HepG2 (cell line): ENCODE measurements around the gene DNAJA1. TPM values are rescaled to one million over a fixed set of nuclear protein-coding genes. Genes with fewer than 3 reads are reported as not detected.

Experiments used
- AKAP8 ChIP-seq: sonication (generic); formaldehyde crosslinking; IDR thresholded peaks from 2 replicates; pipeline ENCODE4 v1.5.1; 2020; ENCODE audit warnings: mild to moderate bottlenecking, missing genetic modification reagents
- ATM ChIP-seq: fragments of 450-650 bp; IDR thresholded peaks from 2 replicates; pipeline ENCODE4 v1.7.1; 2017; ENCODE audit warnings: mild to moderate bottlenecking, borderline replicate concordance
- CBX1 ChIP-seq: IDR thresholded peaks from one replicate; pipeline ENCODE4 v1.6.1; 2016; ENCODE audit warnings: antibody characterized with exemption, low read depth
- CEBPB ChIP-seq: IDR thresholded peaks from 2 replicates; pipeline ENCODE4 v1.6.1; 2011; ENCODE audit warnings: low read depth, low read length, improper control_type of control experiment, borderline replicate concordance
- CHD2 ChIP-seq: IDR thresholded peaks from 2 replicates; pipeline ENCODE4 v1.6.1; 2011; ENCODE audit warnings: low read depth, low read length, improper control_type of control experiment
- EED ChIP-seq: sonication (generic); formaldehyde crosslinking; IDR thresholded peaks from 2 replicates; pipeline ENCODE4 v1.5.0; 2020; ENCODE audit warnings: mild to moderate bottlenecking, missing genetic modification reagents
- ESRRA ChIP-seq: sonication (generic); formaldehyde crosslinking; IDR thresholded peaks from 2 replicates; pipeline ENCODE4 v1.5.1; 2020; ENCODE audit warnings: mild to moderate bottlenecking, low read depth, missing genetic modification reagents
- EZH2 ChIP-seq: conservative IDR thresholded peaks from 2 replicates; pipeline ENCODE4 v1.6.1; 2012; ENCODE audit warnings: mild to moderate bottlenecking, low read depth, low read length, moderate library complexity
- IRF2 ChIP-seq: IDR thresholded peaks from 2 replicates; pipeline ENCODE4 v1.6.1; 2018; ENCODE audit warnings: missing genetic modification reagents, missing compliant biosample characterization
- JARID2 ChIP-seq: sonication (generic); formaldehyde crosslinking; IDR thresholded peaks from 2 replicates; pipeline ENCODE4 v1.8.1; 2023; ENCODE audit warnings: missing genetic modification reagents, inconsistent platforms; ENCODE audit not compliant: insufficient replicate concordance
- MAFG ChIP-seq: sonication (generic); formaldehyde crosslinking; IDR thresholded peaks from 2 replicates; pipeline ENCODE4 v1.5.1; 2020; ENCODE audit warnings: mild to moderate bottlenecking, missing genetic modification reagents
- NR2F6 ChIP-seq, 2 experiments: IDR thresholded peaks; 2 replicates each; pipeline ENCODE4 v1.6.1; 2016; ENCODE audit warnings: antibody characterized with exemption in 1 of 2, mild to moderate bottlenecking in 1 of 2
- POGZ ChIP-seq: sonication (generic); formaldehyde crosslinking; IDR thresholded peaks from 2 replicates; pipeline ENCODE4 v1.4.0; 2020; ENCODE audit warnings: mild to moderate bottlenecking, missing genetic modification reagents
- TEAD3 ChIP-seq: optimal IDR thresholded peaks from 2 replicates; pipeline ENCODE3; 2016; ENCODE audit warnings: borderline replicate concordance
- YY1 ChIP-seq: IDR thresholded peaks from 2 replicates; pipeline ENCODE4 v1.6.1; 2011; ENCODE audit warnings: low read length, low read depth, moderate library complexity, mild to moderate bottlenecking; ENCODE audit not compliant: insufficient read depth, insufficient replicate concordance
- ZFP37 ChIP-seq: sonication (generic); formaldehyde crosslinking; IDR thresholded peaks from 2 replicates; pipeline ENCODE4 v1.4.0; 2020; ENCODE audit warnings: missing genetic modification reagents, borderline replicate concordance
- ZFP82 ChIP-seq: sonication (generic); formaldehyde crosslinking; IDR thresholded peaks from 2 replicates; pipeline ENCODE4 v1.5.1; 2020; ENCODE audit warnings: mild to moderate bottlenecking, missing genetic modification reagents, borderline replicate concordance
- ZFX ChIP-seq: sonication (generic); formaldehyde crosslinking; IDR thresholded peaks from 2 replicates; pipeline ENCODE4 v1.4.0; 2020; ENCODE audit warnings: mild to moderate bottlenecking, low read depth, missing genetic modification reagents, moderate library complexity
- ZNF230 ChIP-seq: sonication (generic); formaldehyde crosslinking; IDR thresholded peaks from 2 replicates; pipeline ENCODE4 v1.4.0; 2020; ENCODE audit warnings: mild to moderate bottlenecking, missing genetic modification reagents
- ZNF446 ChIP-seq: sonication (generic); formaldehyde crosslinking; IDR thresholded peaks from 2 replicates; pipeline ENCODE4 v1.5.0; 2020; ENCODE audit warnings: mild to moderate bottlenecking, missing genetic modification reagents
- ZNF563 ChIP-seq: sonication (generic); formaldehyde crosslinking; IDR thresholded peaks from 2 replicates; pipeline ENCODE4 v1.8.0; 2022; ENCODE audit warnings: mild to moderate bottlenecking, moderate library complexity, missing genetic modification reagents
- ZNF737 ChIP-seq: sonication (generic); formaldehyde crosslinking; IDR thresholded peaks from 2 replicates; pipeline ENCODE4 v1.5.0; 2020; ENCODE audit warnings: missing genetic modification reagents, mild to moderate bottlenecking, borderline replicate concordance
- ZNF781 ChIP-seq: sonication (generic); formaldehyde crosslinking; IDR thresholded peaks from 2 replicates; pipeline ENCODE4 v1.5.1; 2020; ENCODE audit warnings: borderline replicate concordance, mild to moderate bottlenecking, missing genetic modification reagents; ENCODE audit errors: not compliant biosample characterization
- polyA plus RNA-seq, 8 experiments: library from polyadenylated mRNA; depleted of rRNA in 3 of 8; stranded (reverse) in 7 of 8; unstranded in 1 of 8; fragments of >200 nt; fragmentation: Illumina TruSeq in 4 of 8; extraction: Trizol in 4 of 8; gene quantifications; 2 replicates each; pipeline versions ENCODE4 v1.2.1 to v1.2.3, GENCODE V29; 2011 to 2016; ENCODE audit warnings: low read depth in 4 of 8, missing spikeins in 1 of 8, mixed read lengths in 1 of 8; ENCODE audit not compliant: insufficient read depth in 1 of 8
- total RNA-seq, 5 experiments: library from RNA; depleted of rRNA; stranded (reverse); fragments of >200 nt; fragmentation: Illumina TruSeq; extraction: Trizol; gene quantifications; 2 replicates each; pipeline ENCODE4 v1.2.3, GENCODE V29; 2016; ENCODE audit warnings: low read depth in 1 of 5
- TF ChIP-seq, protein P1 (sequence below): sonication (generic); formaldehyde crosslinking; IDR thresholded peaks from 2 replicates; pipeline ENCODE4 v1.4.0; 2020; ENCODE audit warnings: missing genetic modification reagents
- TF ChIP-seq, protein P2 (sequence below): sonication (generic); formaldehyde crosslinking; IDR thresholded peaks from 2 replicates; pipeline ENCODE4 v1.8.1; 2023; ENCODE audit warnings: mild to moderate bottlenecking, inconsistent platforms, moderate library complexity, missing genetic modification reagents, borderline replicate concordance
- TF ChIP-seq, protein P3 (sequence below): sonication (generic); formaldehyde crosslinking; IDR thresholded peaks from 2 replicates; pipeline ENCODE4 v1.9.0; 2022; ENCODE audit warnings: low read depth, missing genetic modification reagents

DNAJA1 gene
- total and polyA plus RNA-seq, 2 of the 13 experiments (the other 11 are each of a cell fraction or from before 2014, with no cell fraction given): 95.9 to 306 TPM

DNA sequence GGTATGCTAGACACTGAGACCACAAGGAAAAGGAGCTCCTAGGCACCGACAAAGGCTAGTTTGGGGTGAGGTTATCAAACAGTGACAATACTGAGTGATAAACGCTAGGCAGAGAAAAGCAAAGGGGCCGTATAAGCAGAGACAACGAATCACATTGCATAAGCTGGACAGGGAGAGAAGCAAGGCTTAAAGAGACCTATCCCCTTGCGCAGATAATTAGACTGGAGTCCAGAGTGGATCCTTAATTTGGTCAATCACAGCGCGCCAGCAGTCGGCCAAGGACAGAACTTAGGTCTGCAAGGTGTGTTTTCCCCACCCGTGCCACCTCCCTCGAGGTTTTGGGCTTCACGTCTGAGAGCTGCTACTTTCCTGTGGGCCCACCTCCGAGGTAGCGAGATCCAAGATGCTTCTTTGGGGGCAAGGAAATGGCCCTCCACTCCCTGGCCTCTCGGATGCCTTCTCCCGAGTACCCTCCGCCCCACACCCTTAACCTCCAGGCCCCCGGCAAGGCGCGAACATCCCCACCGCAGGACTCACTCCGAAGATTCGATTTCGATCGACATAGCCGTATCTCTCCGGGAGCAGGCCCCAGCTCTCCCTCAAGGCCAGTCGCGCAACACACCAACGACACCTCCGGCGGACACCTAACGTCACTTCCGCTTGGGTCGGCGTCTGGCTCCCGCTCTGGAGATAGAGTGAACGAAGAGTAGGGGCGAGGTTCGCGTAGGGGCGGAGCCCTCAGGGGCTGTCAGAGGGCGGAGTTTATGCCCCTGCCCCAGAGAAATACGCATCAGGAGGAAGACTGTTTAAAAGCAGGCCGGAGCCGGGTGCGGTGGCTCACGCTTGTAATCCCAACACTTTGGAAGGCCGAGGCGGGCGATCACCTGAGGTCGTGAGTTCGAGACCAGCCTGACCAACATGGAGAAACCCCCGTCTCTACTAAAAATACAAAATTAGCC, 51.3 kb downstream of the DNAJA1 start, which contains the start of gene SMU1 (continued):
- TF ChIP-seq ATM (no peak), POGZ (CRISPR knock-in tag) (peak; percentile 87), ZNF446 (CRISPR knock-in tag) (no peak), ZNF563 (peak; percentile 58; the same call in 1 of the 2 replicates), EZH2 (no peak), EED (CRISPR knock-in tag) (no peak), ZFP37 (CRISPR knock-in tag) (no peak; the same call in 1 of the 2 replicates), CEBPB (0 out of 2 replicates have a peak, but pooled peaks have one; percentile 40), ZNF781 (CRISPR knock-in tag) (no peak), TEAD3 (CRISPR knock-in tag) (peak; percentile 68), MAFG (CRISPR knock-in tag) (no peak), AKAP8 (CRISPR knock-in tag) (no peak), CBX1 (no peak), IRF2 (CRISPR knock-in tag) (0 out of 2 replicates have a peak, but pooled peaks have one; percentile 64), ESRRA (CRISPR knock-in tag) (no peak), CHD2 (0 out of 2 replicates have a peak, but pooled peaks have one; percentile 16), ZFP82 (no peak; the same call in 1 of the 2 replicates), YY1 (no peak), ZNF230 (CRISPR knock-in tag) (peak; percentile 55; the same call in 1 of the 2 replicates), ZNF737 (no peak), NR2F6 (IDR thresholded peaks at IDR 0.05) (no peak), NR2F6 (CRISPR knock-in tag; IDR thresholded peaks at IDR 0.05) (peak; percentile 28; the same call in 1 of the 2 replicates), ZFX (peak; percentile 100), JARID2 (CRISPR knock-in tag) (no peak)
- TF ChIP-seq, protein P1, sequence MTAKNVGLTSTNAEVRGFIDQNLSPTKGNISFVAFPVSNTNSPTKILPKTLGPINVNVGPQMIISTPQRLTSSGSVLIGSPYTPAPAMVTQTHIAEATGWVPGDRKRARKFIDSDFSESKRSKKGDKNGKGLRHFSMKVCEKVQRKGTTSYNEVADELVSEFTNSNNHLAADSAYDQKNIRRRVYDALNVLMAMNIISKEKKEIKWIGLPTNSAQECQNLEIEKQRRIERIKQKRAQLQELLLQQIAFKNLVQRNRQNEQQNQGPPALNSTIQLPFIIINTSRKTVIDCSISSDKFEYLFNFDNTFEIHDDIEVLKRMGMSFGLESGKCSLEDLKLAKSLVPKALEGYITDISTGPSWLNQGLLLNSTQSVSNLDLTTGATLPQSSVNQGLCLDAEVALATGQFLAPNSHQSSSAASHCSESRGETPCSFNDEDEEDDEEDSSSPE (CRISPR knock-in tag): peak; percentile 80
- TF ChIP-seq, protein P2, sequence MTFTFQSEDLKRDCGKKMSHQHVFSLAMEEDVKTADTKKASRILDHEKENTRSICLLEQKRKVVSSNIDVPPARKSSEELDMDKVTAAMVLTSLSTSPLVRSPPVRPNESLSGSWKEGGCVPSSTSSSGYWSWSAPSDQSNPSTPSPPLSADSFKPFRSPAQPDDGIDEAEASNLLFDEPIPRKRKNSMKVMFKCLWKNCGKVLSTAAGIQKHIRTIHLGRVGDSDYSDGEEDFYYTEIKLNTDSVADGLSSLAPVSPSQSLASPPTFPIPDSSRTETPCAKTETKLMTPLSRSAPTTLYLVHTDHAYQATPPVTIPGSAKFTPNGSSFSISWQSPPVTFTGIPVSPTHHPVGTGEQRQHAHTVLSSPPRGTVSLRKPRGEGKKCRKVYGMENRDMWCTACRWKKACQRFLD (CRISPR knock-in tag): 0 out of 2 replicates have a peak, but pooled peaks have one; percentile 81
- TF ChIP-seq, protein P3, sequence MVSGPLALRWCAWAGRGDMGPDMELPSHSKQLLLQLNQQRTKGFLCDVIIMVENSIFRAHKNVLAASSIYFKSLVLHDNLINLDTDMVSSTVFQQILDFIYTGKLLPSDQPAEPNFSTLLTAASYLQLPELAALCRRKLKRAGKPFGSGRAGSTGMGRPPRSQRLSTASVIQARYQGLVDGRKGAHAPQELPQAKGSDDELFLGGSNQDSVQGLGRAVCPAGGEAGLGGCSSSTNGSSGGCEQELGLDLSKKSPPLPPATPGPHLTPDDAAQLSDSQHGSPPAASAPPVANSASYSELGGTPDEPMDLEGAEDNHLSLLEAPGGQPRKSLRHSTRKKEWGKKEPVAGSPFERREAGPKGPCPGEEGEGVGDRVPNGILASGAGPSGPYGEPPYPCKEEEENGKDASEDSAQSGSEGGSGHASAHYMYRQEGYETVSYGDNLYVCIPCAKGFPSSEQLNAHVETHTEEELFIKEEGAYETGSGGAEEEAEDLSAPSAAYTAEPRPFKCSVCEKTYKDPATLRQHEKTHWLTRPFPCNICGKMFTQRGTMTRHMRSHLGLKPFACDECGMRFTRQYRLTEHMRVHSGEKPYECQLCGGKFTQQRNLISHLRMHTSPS (CRISPR knock-in tag): no peak
